Measurements from ENCODE around the gene LBP. TPM values are rescaled to one million over a fixed set of nuclear protein-coding genes. Genes with fewer than 3 reads are reported as not detected.
A peak's percentile ranks its signal among the peaks of the same experiment; 100 is the strongest.
"Not testable (repeated sequence)": the region's sequence is repeated elsewhere in the genome, so short reads cannot be mapped to it uniquely, and the experiment has no call there.

LBP gene
- total RNA-seq, 2 experiments from 2014 or later = not detected

GRCh38 chr20:38330638-38331037 lies 15.6 kb upstream of the LBP start:
- H3K9me3 Mint-ChIP-seq = no peaks in the 10 kb centered on the region
- no peaks in the 10 kb centered on the region for H3K4me1 Mint-ChIP-seq
- POLR2A ChIA-PET = no interaction called here
- H3K4me3 Mint-ChIP-seq = no peak overlapping the region
- H3K27ac Mint-ChIP-seq = no peak overlapping the region
- no peak for DNase-seq
- CTCF ChIA-PET = no interaction called here
- H3K27me3 Mint-ChIP-seq = peaks cover 7% of the 10 kb centered on the region
- no peaks in the 10 kb centered on the region for H3K36me3 Mint-ChIP-seq (ENCODE audit: low read depth)

GRCh38 chr20:38331245-38331644 lies 15.0 kb upstream of the LBP start:
- Mint-ChIP-seq H3K27me3 (peaks cover 9% of the 10 kb centered on the region), H3K27ac (no peak overlapping the region), H3K36me3 (ENCODE audit: low read depth) (no peaks in the 10 kb centered on the region), H3K4me3 (no peak overlapping the region), H3K9me3 (no peaks in the 10 kb centered on the region), H3K4me1 (no peaks in the 10 kb centered on the region)
- ChIA-PET CTCF (no interaction called here), POLR2A (no interaction called here)
- no peak for DNase-seq

GRCh38 chr20:38331814-38332213 lies 14.5 kb upstream of the LBP start:
- CTCF ChIA-PET = no interaction called here
- H3K4me1 Mint-ChIP-seq = no peaks in the 10 kb centered on the region
- H3K9me3 Mint-ChIP-seq = no peaks in the 10 kb centered on the region
- no peak for DNase-seq
- H3K27ac Mint-ChIP-seq = no peak overlapping the region
- no peak overlapping the region for H3K4me3 Mint-ChIP-seq
- H3K36me3 Mint-ChIP-seq (ENCODE audit: low read depth) = no peaks in the 10 kb centered on the region
- H3K27me3 Mint-ChIP-seq = peaks cover 13% of the 10 kb centered on the region
- POLR2A ChIA-PET = no interaction called here

- CTCF ChIA-PET = no interaction called here
- POLR2A ChIA-PET = no interaction called here
- no peaks in the 10 kb centered on the region for H3K36me3 Mint-ChIP-seq (ENCODE audit: low read depth)
- H3K4me3 Mint-ChIP-seq = no peak overlapping the region
- no peaks in the 10 kb centered on the region for H3K4me1 Mint-ChIP-seq
- H3K27ac Mint-ChIP-seq = no peak overlapping the region
- no peak for DNase-seq
- peaks cover 7% of the 10 kb centered on the region for H3K9me3 Mint-ChIP-seq
- peaks cover 11% of the 10 kb centered on the region for H3K27me3 Mint-ChIP-seq
Observed at GRCh38 chr20:38334016-38334415, 12.3 kb upstream of the LBP start.

GRCh38 chr20:38336726-38337125 lies 9.6 kb upstream of the LBP start:
- peaks cover 7% of the 10 kb centered on the region for H3K9me3 Mint-ChIP-seq
- CTCF ChIA-PET = no interaction called here
- POLR2A ChIA-PET = no interaction called here
- H3K36me3 Mint-ChIP-seq (ENCODE audit: low read depth) = no peaks in the 10 kb centered on the region
- no peak for DNase-seq
- no peak overlapping the region for H3K27ac Mint-ChIP-seq
- H3K27me3 Mint-ChIP-seq = peaks cover 13% of the 10 kb centered on the region
- no peaks in the 10 kb centered on the region for H3K4me1 Mint-ChIP-seq
- H3K4me3 Mint-ChIP-seq = no peak overlapping the region

GRCh38 chr20:38337561-38338140 lies 8.6 kb upstream of the LBP start:
- CTCF ChIA-PET = no interaction called here
- Mint-ChIP-seq H3K4me3 (no peak overlapping the region), H3K27me3 (peaks cover 13% of the 10 kb centered on the region), H3K9me3 (peaks cover 7% of the 10 kb centered on the region), H3K36me3 (ENCODE audit: low read depth) (no peaks in the 10 kb centered on the region), H3K4me1 (no peaks in the 10 kb centered on the region), H3K27ac (no peak overlapping the region)
- DNase-seq = peak; percentile 10
- POLR2A ChIA-PET = no interaction called here

- H3K9me3 Mint-ChIP-seq = peaks cover 7% of the 10 kb centered on the region
- ChIA-PET POLR2A (no interaction called here), CTCF (interaction anchor here (0.6 kb wide), 1 partner anchor 347 kb away, joined by 5 read pairs; no protein-coding TSS in a partner anchor)
- no peaks in the 10 kb centered on the region for H3K36me3 Mint-ChIP-seq (ENCODE audit: low read depth)
- H3K4me3 Mint-ChIP-seq = no peak overlapping the region
- no peaks in the 10 kb centered on the region for H3K4me1 Mint-ChIP-seq
- no peak overlapping the region for H3K27ac Mint-ChIP-seq
- no peak for DNase-seq
- peaks cover 11% of the 10 kb centered on the region for H3K27me3 Mint-ChIP-seq
Observed at GRCh38 chr20:38338849-38339520, 7.3 kb upstream of the LBP start.

GRCh38 chr20:38339521-38339896 lies 6.8 kb upstream of the LBP start:
- DNase-seq; H3K9me3 Mint-ChIP-seq; H3K36me3 Mint-ChIP-seq (ENCODE audit: low read depth); H3K4me1 Mint-ChIP-seq; CTCF ChIA-PET; H3K4me3 Mint-ChIP-seq; H3K27ac Mint-ChIP-seq: not testable (repeated sequence)
- POLR2A ChIA-PET = interaction anchor here (0.7 kb wide), 1 partner anchor 35 kb away, joined by 3 read pairs; no protein-coding TSS in a partner anchor
- peaks cover 11% of the 10 kb centered on the region for H3K27me3 Mint-ChIP-seq

GRCh38 chr20:38339997-38340396 lies 6.3 kb upstream of the LBP start:
- ChIA-PET CTCF (no interaction called here), POLR2A (interaction anchor here (0.7 kb wide), 1 partner anchor 35 kb away, joined by 3 read pairs; no protein-coding TSS in a partner anchor)
- Mint-ChIP-seq H3K27me3 (peaks cover 11% of the 10 kb centered on the region), H3K36me3 (ENCODE audit: low read depth) (no peaks in the 10 kb centered on the region), H3K9me3 (peaks cover 7% of the 10 kb centered on the region), H3K4me3 (no peak overlapping the region), H3K4me1 (no peaks in the 10 kb centered on the region), H3K27ac (no peak overlapping the region)
- DNase-seq = no peak

GRCh38 chr20:38340693-38341092 lies 5.6 kb upstream of the LBP start:
- ChIA-PET CTCF (no interaction called here), POLR2A (no interaction called here)
- no peak overlapping the region for H3K27ac Mint-ChIP-seq
- H3K9me3 Mint-ChIP-seq = peaks cover 7% of the 10 kb centered on the region
- no peaks in the 10 kb centered on the region for H3K4me1 Mint-ChIP-seq
- no peaks in the 10 kb centered on the region for H3K36me3 Mint-ChIP-seq (ENCODE audit: low read depth)
- DNase-seq = no peak
- peaks cover 10% of the 10 kb centered on the region for H3K27me3 Mint-ChIP-seq
- no peak overlapping the region for H3K4me3 Mint-ChIP-seq

- H3K9me3 Mint-ChIP-seq = peaks cover 7% of the 10 kb centered on the region
- ChIA-PET CTCF (no interaction called here), POLR2A (no interaction called here)
Observed at GRCh38 chr20:38342216-38342615, 4.1 kb upstream of the LBP start.

GRCh38 chr20:38342713-38343310 lies 3.5 kb upstream of the LBP start:
- H3K4me3 Mint-ChIP-seq = no peak overlapping the region
- H3K27me3 Mint-ChIP-seq = peaks cover 2% of the 10 kb centered on the region
- CTCF ChIA-PET = no interaction called here
- no peak for DNase-seq
- H3K9me3 Mint-ChIP-seq = peaks cover 4% of the 10 kb centered on the region
- POLR2A ChIA-PET = no interaction called here
- H3K36me3 Mint-ChIP-seq (ENCODE audit: low read depth) = no peaks in the 10 kb centered on the region
- no peak overlapping the region for H3K27ac Mint-ChIP-seq
- H3K4me1 Mint-ChIP-seq = no peaks in the 10 kb centered on the region

More at GRCh38 chr20:38342216-38342615, 4.1 kb upstream of the LBP start:
- no peak overlapping the region for H3K27ac Mint-ChIP-seq
- no peaks in the 10 kb centered on the region for H3K36me3 Mint-ChIP-seq (ENCODE audit: low read depth)
- DNase-seq = no peak
- no peaks in the 10 kb centered on the region for H3K4me1 Mint-ChIP-seq
- H3K4me3 Mint-ChIP-seq = no peak overlapping the region
- peaks cover 2% of the 10 kb centered on the region for H3K27me3 Mint-ChIP-seq

- Mint-ChIP-seq H3K36me3 (ENCODE audit: low read depth) (no peaks in the 10 kb centered on the region), H3K9me3 (no peaks in the 10 kb centered on the region), H3K4me1 (no peaks in the 10 kb centered on the region), H3K4me3 (no peak overlapping the region), H3K27me3 (peaks cover 2% of the 10 kb centered on the region), H3K27ac (no peak overlapping the region)
- DNase-seq = no peak
- ChIA-PET POLR2A (no interaction called here), CTCF (no interaction called here)
Observed at GRCh38 chr20:38343311-38344106, 2.8 kb upstream of the LBP start.

All from activated CD4-positive, alpha-beta T cell treated with anti-CD3 and anti-CD28 coated beads, Interleukin-2, amount 10 ng/mL, durations not matched to agents 7 days and 5 days (primary cell).